SIG-M5 treated with dmso at 0.1 percent for 504 hours (cell line): ENCODE data around the gene TOMM40.
A peak's percentile ranks its signal among the peaks of the same experiment; 100 is the strongest.
"Not testable (repeated sequence)": the region's sequence is repeated elsewhere in the genome, so short reads cannot be mapped to it uniquely, and the experiment has no call there.

Experiments used
- DNase-seq: peaks from one replicate; lab custom pipeline; 2025; ENCODE audit not compliant: unreplicated experiment; lab: John Stamatoyannopoulos, UW

The TOMM40 gene

GRCh38 chr19:44869733-44870470 lies 21.2 kb upstream of the TOMM40 start:
- DNase-seq: no peak

- no peak for DNase-seq
These were observed 19.2 kb upstream of the TOMM40 start for GRCh38 chr19:44871809-44872208.

GRCh38 chr19:44872661-44873060 lies 18.4 kb upstream of the TOMM40 start:
- no peak for DNase-seq

- DNase-seq: no peak
These were observed 16.7 kb upstream of the TOMM40 start for GRCh38 chr19:44874317-44874716.

GRCh38 chr19:44875666-44876451 lies 15.2 kb upstream of the TOMM40 start:
- DNase-seq: no peak

- DNase-seq: no peak
These were observed 14.0 kb upstream of the TOMM40 start for GRCh38 chr19:44876930-44877535.

GRCh38 chr19:44878120-44878865 lies 12.8 kb upstream of the TOMM40 start:
- no peak for DNase-seq

- no peak for DNase-seq
These were observed 11.6 kb upstream of the TOMM40 start for GRCh38 chr19:44879309-44880065.

- DNase-seq: no peak
These were observed 9.0 kb upstream of the TOMM40 start for GRCh38 chr19:44882063-44882462.

- not testable (repeated sequence) for DNase-seq
These were observed 8.2 kb upstream of the TOMM40 start for GRCh38 chr19:44882619-44883397.

GRCh38 chr19:44883922-44884321 lies 7.1 kb upstream of the TOMM40 start:
- no peak for DNase-seq

GRCh38 chr19:44884566-44884965 lies 6.5 kb upstream of the TOMM40 start:
- no peak for DNase-seq

GRCh38 chr19:44886141-44886540 lies 4.9 kb upstream of the TOMM40 start:
- DNase-seq: no peak

GRCh38 chr19:44887648-44888047 lies 3.4 kb upstream of the TOMM40 start:
- DNase-seq: no peak

GRCh38 chr19:44888335-44888734 lies 2.7 kb upstream of the TOMM40 start:
- DNase-seq: not testable (repeated sequence)

- no peak for DNase-seq
These were observed 1.2 kb upstream of the TOMM40 start for GRCh38 chr19:44889830-44890365.

GRCh38 chr19:44890366-44891015 lies 563 bp upstream of the TOMM40 start:
- DNase-seq: peak; percentile 100

GRCh38 chr19:44892932-44893331 lies 1.9 kb downstream of the TOMM40 start:
- no peak for DNase-seq
